Stimulated activated CD8-positive, alpha-beta memory T cell treated with anti-CD3 and anti-CD28 coated beads, Interleukin-7, amount 100 ng/mL, for 4 hours (primary cell): Measurements from ENCODE around the gene BAZ2B.

Experiments
- DNase-seq, 2 donors: peaks; one replicate each; pipeline ENCODE4 v3.0.0-alpha.2; 2020; ENCODE audit warnings: low read depth in 2 of 2

BAZ2B gene

DNA sequence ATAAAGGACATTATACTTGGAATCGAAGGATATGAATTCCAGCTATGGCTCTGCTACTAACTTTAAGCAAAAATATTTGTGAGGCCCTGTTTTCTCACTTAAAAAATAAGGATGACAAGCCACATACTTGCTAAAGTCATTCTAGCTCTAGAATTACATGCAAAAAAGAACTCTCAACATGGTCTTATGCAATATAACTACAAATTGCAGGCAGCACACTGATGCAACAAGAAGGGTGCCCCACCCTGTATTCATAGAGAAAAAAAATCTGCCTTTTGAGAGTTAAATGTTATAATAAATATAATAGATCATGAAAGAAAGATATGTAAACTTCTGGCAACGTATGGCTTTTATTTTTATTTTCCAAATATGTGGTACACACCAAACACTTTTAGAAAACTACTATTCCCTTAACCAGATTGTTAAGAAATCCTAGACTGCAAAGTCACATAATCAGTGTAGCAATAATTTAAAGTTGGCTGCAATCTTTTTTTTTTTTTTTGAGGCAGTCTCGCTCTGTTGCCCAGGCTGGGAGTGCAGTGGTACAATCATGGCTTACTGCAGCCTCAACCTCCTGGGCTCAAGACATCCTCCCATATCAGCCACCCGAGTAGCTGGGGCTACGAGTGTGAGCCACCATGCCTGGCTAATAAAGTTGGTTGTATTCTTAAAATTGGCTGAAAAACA, 289.6 kb downstream of the BAZ2B start:
- DNase-seq, result no peak

GRCh38 chr2:159322419-159322818, 293.9 kb downstream of the BAZ2B start:
- DNase-seq, result no peak

DNA sequence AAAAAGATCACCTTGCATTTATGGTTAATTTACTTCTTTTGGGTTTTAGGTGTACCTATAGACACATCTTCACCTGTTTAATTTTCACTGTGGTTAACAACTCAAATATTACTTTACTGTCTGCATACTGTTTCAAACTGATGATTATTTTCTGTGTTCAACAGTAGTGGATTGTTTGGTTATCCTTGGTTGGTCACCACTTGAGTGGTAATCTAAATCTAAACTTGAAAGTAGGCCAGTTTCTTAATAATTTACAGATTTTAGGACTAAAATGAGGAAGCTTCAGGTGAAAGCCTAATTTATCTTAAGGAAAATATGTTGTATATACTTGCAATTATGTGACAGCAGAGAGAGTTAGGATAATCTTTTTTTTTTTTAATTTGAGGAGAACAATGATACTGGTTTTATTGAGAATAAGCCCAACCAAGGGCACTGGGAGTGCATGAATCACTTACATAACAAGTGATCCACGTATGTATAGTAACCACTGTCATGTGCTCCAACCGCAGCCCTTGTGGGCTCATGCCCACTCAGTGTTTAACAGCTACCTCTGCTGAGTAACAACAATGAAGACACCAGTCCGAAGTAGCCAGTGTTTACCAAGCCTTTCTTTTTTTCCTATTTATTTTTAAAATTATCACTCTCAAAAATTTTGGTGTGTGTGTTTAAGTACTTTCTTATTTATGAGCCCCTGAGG, 298.8 kb downstream of the BAZ2B start:
- no peak for DNase-seq

GRCh38 chr2:159307942-159308341, 308.4 kb downstream of the BAZ2B start:
- no peak for DNase-seq

DNA sequence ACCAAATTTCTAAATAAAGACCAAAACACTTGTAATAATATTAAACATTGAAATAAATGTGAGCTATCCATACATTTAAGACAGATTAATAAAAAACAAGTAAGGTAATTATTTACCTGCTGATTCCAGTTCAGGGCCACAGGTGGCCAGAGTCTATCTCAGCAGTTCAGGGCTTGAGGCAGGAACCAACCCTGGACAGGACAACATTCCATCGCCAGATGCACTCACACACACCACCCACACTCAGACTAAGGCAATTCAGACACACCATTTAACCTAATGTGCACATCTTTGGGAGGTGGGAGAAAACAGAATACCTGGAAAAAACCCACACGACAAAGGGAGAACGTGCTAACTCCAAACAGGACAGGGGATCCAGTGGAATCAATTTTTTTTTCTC, 315.8 kb downstream of the BAZ2B start:
- no peak for DNase-seq

GRCh38 chr2:159298967-159299366, 317.4 kb downstream of the BAZ2B start:
- no peak for DNase-seq

- no peak for DNase-seq
Measured at GRCh38 chr2:159297042-159297707, 319.2 kb downstream of the BAZ2B start.

- DNase-seq, result no peak
Measured at GRCh38 chr2:159292157-159292556, 324.2 kb downstream of the BAZ2B start.

DNA sequence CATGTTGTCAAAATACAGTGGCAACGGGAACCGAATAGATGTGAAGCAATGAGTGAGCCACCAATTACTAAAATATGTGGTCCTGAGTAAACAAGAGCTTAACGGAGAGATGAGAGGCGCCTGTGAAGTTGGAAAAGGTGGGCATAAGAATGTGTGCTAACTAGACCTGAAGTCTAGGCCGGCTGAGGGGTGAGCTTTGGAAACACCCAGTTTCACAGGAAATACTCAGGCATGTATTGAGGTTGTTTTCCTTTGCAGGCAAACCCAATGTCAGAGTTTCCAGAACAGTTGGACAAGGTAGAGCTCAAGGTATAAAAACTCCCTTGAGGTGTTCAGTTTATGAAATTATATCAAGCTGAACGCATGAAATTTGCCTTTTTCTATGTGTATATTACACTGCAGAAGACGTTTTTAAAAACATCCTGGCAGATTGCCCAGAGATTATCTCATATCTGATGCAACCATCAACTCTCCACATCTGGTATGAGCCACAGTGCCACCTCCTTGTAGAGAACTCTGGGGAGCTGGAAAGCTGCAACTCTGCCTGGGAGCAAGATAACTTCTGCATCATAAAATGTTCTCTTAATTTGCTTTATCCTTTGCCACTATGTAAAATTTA, 325.9 kb downstream of the BAZ2B start:
- DNase-seq, result no peak

DNA sequence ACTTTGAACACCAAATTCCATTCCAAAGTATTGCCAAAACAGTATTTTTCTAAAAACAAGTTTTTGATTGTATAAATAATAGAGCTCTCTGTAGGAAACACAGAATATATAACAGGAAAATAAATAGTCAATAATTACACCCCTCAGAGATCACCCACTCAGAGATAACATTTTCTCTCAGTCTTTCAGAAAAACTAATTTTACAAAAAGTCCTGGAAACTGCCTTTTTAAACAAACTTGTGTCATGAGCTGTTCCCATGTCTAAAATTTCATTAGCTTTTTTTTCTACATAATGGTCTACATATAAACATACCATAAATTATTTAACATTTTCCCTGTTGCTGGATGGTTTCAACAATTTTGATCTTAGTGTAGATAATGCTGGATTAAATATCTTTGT, 328.6 kb downstream of the BAZ2B start:
- no peak for DNase-seq

GRCh38 chr2:159286709-159287441, 329.5 kb downstream of the BAZ2B start:
- DNase-seq, result peak; percentile 94 to 97

DNA sequence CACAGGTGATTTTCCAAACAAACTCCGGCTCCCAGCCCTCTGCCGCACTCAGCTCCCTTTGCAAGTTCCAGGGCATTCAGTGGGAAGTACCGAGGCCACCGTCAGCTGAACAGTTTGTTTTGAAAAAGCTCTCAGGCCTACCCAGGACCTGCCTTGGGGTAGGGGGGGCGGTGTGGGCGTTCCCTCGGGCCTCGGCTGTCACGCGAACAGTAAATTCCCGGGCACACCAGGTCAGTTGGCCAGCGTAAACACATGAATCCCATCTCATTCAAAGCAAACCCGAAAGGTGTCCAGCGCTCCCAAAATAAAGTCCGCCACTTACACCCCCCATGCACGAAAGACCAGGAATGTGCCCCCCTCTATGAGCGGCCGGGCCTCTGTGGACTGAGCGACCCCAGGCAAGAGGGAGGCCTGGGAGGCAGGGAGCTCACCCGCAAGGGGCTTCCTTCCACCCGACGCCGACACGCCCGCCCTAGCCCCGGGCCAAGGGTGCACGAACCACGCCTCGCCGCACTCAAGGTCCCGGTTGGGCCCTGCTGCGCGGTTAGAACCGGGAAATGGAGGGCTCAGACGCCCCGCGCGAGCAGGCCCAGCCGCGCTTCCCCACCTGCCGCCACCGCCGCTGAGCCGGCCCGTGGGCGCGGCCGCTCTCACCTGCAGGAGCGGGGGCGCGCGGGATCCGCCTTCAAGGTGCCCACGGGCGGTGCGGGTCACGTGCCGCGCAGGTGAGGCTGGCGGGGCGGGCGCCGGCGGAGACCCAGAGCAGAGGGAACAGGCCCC, 330.2 kb downstream of the BAZ2B start, which contains the start of gene WDSUB1:
Gene WDSUB1 (minus strand): TSS at position 775 of the 780 bp plus-strand sequence. CDS start 3,634 bp downstream, outside the sequence.
- DNase-seq, result peak in 1 of 2 donors; percentile 40

- DNase-seq, result no peak
Measured at GRCh38 chr2:159285433-159285832, 330.9 kb downstream of the BAZ2B start.

DNA sequence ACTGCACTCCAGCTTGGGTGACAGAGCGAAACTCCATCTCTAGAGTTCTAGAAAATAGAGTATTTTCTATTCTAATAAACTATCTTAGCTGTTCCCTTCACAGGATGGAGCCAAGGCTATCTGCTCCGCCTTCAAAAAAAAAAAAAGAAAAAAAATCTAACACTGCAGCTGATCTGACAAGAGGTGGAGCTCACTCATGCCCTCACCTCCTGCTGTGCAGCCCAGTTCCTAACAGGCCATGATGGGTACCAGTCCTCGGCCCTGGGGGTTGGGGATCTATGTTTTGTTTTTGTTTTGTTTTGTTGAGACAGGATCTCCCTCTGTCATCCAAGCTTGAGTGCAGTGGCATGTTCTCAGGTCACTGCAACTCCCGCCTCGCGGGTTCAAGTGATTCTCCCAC, 332.8 kb downstream of the BAZ2B start:
- DNase-seq, result no peak

DNA sequence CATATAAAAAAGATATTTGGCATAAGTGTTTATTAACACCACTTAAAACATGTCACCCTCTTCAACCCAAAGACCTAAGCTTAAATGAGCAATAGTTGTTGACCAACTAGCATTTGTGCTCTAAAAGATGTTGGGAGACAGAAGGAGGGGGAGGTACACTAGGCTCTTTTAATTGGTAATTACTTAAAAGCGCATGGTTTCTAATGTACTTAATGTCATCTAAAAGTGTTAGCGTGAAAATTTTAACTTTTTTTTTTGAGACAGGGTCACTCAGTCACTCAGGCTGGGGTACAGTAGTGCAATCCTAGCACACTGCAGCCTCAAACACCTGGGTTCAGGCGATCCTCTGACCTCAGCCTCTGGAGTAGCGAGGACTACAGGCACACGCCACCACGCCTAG, 335.3 kb downstream of the BAZ2B start:
- no peak for DNase-seq

GRCh38 chr2:159279700-159280099, 336.6 kb downstream of the BAZ2B start:
- DNase-seq, result no peak

GRCh38 chr2:159275111-159275510, 341.2 kb downstream of the BAZ2B start:
- no peak for DNase-seq

DNA sequence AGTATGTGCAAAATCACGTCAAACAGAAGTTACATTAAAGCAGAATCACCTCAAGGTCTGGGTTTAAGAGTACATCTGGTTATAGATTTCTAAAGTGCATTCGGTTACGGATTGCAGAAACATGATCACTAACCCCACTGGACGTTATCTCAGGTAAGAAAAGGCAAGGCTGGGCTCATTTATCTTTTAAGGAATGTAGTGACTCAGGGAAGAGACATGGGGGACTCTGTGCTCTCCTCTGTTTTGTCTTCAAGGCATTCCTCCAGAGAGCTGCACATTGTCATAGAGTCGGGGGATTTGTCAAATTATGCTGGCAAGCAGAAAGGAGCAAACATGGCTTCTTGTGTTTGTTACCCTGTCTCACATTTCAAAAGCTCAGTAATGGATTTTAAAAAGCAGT, 344.2 kb downstream of the BAZ2B start:
- no peak for DNase-seq

- no peak for DNase-seq
Measured at GRCh38 chr2:159270744-159271379, 345.5 kb downstream of the BAZ2B start.
